Peyer's patch (tissue), 4 donors: Measurements from ENCODE around the gene CHST11. TPM values are rescaled to one million over a fixed set of nuclear protein-coding genes. Genes with fewer than 3 reads are reported as not detected.

ENCODE experiments used
- DNase-seq, 3 donors: peaks; one replicate each; pipeline ENCODE4 v3.0.0-alpha.2; 2017 to 2019
- H3K27ac ChIP-seq, 4 donors: fragments of 200-600 bp; sonication (generic); one replicate each; pipeline ENCODE4 v1.5.1; 2016 to 2019
- H3K27me3 ChIP-seq, 2 donors: fragments of 200-600 bp; sonication (generic); one replicate each; pipeline ENCODE4 v1.5.1; 2019
- H3K36me3 ChIP-seq, 3 donors: fragments of 200-600 bp; sonication (generic); one replicate each; pipeline ENCODE4 v1.5.1; 2016 to 2019
- H3K4me1 ChIP-seq, 4 donors: fragments of 200-600 bp; sonication (generic); one replicate each; pipeline ENCODE4 v1.5.1; 2016 to 2019
- H3K4me3 ChIP-seq, 4 donors: fragments of 200-600 bp; sonication (generic); 1 replicate in 3 of 4; 2 replicates in 1 of 4; pipeline ENCODE4 v1.5.1; 2016 to 2019; ENCODE audit warnings: mild to moderate bottlenecking in 1 of 4
- H3K9me3 ChIP-seq, 4 donors: fragments of 200-600 bp; sonication (generic); one replicate each; pipeline ENCODE4 v1.5.1; 2016 to 2019; ENCODE audit warnings: mild to moderate bottlenecking in 1 of 4
- POLR2A ChIP-seq, 2 donors: fragments of 450-650 bp; IDR thresholded peaks; one replicate each; pipeline ENCODE4 v1.5.1; 2017; ENCODE audit warnings: antibody characterized with exemption in 2 of 2, mild to moderate bottlenecking in 2 of 2, moderate library complexity in 2 of 2
- total RNA-seq, 4 donors: library from RNA; depleted of rRNA; stranded (reverse); fragments of >200 nt; gene quantifications; one replicate each; pipeline ENCODE4 v1.1.0, GENCODE V29; 2016
- TF ChIP-seq, protein P1 (sequence below), 6 experiments: fragments of 450-650 bp in 4 of 6; fragments of 200-600 bp in 2 of 6; sonication (generic) in 1 of 6; IDR thresholded peaks; one replicate each; pipeline ENCODE4 v1.5.1; 2017 to 2019; ENCODE audit warnings: antibody characterized with exemption in 6 of 6, mild to moderate bottlenecking in 3 of 6, moderate library complexity in 1 of 6

Gene CHST11
- total RNA-seq, 4 donors from 2014 or later: 9.9 to 119 (median 15.6) TPM

DNA sequence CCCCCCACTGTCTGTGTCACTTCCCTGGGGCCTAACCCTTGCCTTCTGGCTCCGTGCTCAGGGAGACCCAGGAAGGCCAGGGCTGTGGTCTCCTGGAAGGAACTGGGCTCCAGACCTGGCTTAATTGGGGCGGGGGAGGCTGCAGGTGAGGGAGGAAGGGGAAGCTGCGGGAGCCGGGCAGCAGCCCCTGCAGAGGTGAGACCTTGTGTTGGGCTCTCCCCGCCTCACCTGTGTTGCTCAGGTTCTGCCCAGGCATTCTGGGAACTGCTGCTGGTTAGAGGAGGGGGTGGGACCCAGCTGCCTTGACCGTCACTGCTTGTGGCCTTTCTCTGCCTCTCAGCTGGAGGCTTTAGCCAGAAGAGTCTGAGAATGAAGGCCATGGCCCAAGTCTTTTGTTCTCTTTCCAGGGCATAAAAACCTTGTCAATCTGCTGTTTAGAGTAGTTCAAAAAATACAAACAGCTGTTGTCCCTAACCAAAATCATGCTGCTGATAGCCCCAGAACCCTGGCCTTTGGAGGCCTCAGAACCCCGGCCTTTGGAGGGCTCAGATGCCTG lies 247.6 kb downstream of the CHST11 start:
- Histone ChIP-seq H3K9me3 (no peaks in the 10 kb centered on the region), H3K4me1 (peaks cover 0 to under 1% (median 0%) of the 10 kb centered on the region in 4 donors), H3K27ac (no peak overlapping the region), H3K27me3 (no peaks in the 10 kb centered on the region), H3K36me3 (no peaks in the 10 kb centered on the region), H3K4me3 (no peak overlapping the region)
- DNase-seq: no peak
- TF ChIP-seq, protein P1, sequence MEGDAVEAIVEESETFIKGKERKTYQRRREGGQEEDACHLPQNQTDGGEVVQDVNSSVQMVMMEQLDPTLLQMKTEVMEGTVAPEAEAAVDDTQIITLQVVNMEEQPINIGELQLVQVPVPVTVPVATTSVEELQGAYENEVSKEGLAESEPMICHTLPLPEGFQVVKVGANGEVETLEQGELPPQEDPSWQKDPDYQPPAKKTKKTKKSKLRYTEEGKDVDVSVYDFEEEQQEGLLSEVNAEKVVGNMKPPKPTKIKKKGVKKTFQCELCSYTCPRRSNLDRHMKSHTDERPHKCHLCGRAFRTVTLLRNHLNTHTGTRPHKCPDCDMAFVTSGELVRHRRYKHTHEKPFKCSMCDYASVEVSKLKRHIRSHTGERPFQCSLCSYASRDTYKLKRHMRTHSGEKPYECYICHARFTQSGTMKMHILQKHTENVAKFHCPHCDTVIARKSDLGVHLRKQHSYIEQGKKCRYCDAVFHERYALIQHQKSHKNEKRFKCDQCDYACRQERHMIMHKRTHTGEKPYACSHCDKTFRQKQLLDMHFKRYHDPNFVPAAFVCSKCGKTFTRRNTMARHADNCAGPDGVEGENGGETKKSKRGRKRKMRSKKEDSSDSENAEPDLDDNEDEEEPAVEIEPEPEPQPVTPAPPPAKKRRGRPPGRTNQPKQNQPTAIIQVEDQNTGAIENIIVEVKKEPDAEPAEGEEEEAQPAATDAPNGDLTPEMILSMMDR (IDR thresholded peaks at IDR 0.05): no peak
- no peak for TF ChIP-seq POLR2A (IDR thresholded peaks at IDR 0.05)

DNA sequence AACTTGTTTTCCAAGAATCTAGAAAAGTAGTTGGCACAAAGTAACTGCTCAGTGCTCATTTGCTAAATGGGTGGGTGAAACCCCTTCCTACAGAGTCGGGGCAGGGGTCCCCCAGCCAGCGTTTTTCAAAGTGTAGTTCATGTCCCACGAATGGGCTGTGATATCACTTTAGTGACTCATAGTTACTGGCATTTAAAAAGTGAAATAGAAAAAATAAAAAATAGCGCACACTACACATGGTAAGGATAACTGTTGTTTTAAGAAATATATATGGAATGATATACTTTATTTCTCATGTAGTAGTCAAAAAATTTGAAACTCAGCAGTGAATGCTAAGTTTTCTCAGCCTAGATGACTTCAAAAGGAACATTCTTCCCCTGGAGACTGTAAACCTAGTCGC lies 250.4 kb downstream of the CHST11 start:
- no peaks in the 10 kb centered on the region for H3K9me3 ChIP-seq
- H3K27me3 ChIP-seq: no peaks in the 10 kb centered on the region
- no peak overlapping the region for H3K27ac ChIP-seq
- no peak overlapping the region for H3K4me3 ChIP-seq
- H3K4me1 ChIP-seq: no peaks in the 10 kb centered on the region
- TF ChIP-seq POLR2A (IDR thresholded peaks at IDR 0.05): no peak
- TF ChIP-seq, protein P1 (IDR thresholded peaks at IDR 0.05): no peak
- no peaks in the 10 kb centered on the region for H3K36me3 ChIP-seq
- DNase-seq: no peak

DNA sequence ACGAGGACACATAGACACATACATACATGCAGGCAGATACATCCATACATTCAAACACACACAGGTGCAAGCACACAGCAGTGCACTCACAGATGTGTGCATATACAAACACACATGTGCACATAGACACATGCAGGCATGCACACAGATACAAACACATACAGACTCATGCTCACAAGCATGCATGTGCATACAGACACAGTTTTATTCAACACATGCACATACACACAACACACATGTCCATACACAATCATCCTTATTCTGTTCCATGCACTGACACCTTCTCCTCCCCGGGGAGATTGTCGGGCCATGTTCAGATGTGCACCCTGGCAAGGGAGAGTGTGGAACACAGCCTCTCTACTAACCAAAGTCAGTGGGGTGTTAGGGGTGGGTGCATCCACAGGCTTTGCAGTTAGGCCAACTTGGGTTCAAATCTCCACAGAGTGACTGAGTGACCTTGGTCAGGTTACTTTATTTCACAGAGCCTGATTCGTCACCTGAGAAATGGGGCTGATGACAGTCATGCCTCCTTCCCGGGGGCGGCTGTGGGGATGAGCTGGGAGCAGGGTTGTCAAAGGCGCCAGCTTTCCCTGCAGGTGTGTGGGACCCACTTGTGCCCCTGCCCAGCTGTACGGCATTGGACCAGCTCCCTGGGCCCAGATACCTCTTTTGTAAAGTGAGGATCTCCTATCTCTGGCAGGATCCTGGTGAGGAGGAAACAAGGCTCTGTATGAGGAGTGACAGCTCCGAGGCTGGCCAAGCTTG lies 251.2 kb downstream of the CHST11 start:
- TF ChIP-seq POLR2A (IDR thresholded peaks at IDR 0.05): no peak
- TF ChIP-seq, protein P1 (IDR thresholded peaks at IDR 0.05): no peak
- no peak for DNase-seq
- Histone ChIP-seq H3K27ac (no peak overlapping the region), H3K4me1 (no peaks in the 10 kb centered on the region), H3K9me3 (no peaks in the 10 kb centered on the region), H3K4me3 (no peak overlapping the region), H3K36me3 (no peaks in the 10 kb centered on the region), H3K27me3 (no peaks in the 10 kb centered on the region)

DNA sequence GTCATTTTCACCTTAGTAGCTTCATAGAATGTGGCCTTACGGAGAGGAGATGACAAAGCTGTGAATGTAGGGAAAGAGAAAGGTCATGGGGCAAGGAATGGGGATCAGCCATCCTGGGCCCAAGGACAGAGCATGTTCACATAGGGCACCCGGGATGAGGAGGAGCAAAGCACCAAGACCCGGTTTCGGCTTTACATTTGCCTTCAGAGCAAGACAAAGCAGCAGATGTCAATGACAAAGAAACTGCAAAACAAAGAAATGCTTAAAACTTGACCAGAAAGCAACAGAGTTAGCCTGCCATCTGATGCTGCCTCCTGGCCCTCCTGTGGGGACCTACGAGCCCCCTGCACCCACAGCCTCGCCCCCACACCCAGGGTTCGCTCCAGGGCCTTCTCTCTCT lies 252.1 kb downstream of the CHST11 start:
- DNase-seq: no peak
- Histone ChIP-seq H3K9me3 (no peaks in the 10 kb centered on the region), H3K4me1 (no peaks in the 10 kb centered on the region), H3K27ac (no peak overlapping the region), H3K36me3 (no peaks in the 10 kb centered on the region), H3K27me3 (no peaks in the 10 kb centered on the region), H3K4me3 (no peak overlapping the region)
- TF ChIP-seq, protein P1 (IDR thresholded peaks at IDR 0.05): no peak
- TF ChIP-seq POLR2A (IDR thresholded peaks at IDR 0.05): no peak

DNA sequence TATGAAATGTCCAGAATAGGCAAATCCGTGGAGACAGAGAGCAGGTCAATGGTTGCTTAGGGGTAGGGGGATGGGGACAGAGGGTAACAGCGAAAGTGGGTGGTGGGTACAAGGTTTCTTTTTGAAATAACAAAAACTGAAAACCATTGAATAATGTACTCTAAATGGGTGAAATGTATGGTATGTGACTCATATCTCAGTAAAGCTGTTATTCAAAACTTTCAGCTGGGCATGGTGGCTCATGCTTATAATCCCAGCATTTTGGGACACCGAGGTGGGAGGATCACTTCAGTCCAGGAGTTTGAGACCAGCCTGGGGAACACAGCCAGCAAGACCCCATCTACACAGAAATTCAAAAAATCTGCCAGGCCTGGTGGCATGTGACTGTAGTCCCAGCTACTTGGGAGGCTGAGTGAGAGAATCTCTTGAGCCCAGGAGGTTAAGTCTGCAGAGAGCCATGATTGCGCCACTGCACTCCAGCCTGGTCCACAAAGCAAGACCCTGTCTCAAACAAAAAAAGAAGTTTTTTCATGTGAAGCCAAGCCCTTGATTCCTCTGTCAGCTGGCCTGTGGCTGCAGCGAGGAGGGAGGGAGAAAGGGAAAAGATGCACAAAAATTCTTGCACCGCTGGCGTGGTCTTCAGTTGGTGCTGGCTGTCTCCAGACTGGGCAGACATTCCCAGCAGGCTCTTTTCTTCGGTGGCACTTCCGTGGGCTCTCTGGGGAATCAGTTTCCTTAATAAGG lies 253.1 kb downstream of the CHST11 start:
- TF ChIP-seq POLR2A (IDR thresholded peaks at IDR 0.05): no peak
- TF ChIP-seq, protein P1 (IDR thresholded peaks at IDR 0.05): no peak
- Histone ChIP-seq H3K27ac (peak overlapping the region in 2 of 4 donors; percentile 15 to 57), H3K27me3 (no peaks in the 10 kb centered on the region), H3K4me3 (no peak overlapping the region), H3K36me3 (no peaks in the 10 kb centered on the region), H3K9me3 (no peaks in the 10 kb centered on the region), H3K4me1 (no peaks in the 10 kb centered on the region)
- no peak for DNase-seq
